Measurements from ENCODE around the gene MT3.

GRCh38 chr16:56593573-56594291, 4.4 kb downstream of the MT3 start:
- no peak for TF ChIP-seq EZH2phosphoT487 (IDR thresholded peaks at IDR 0.05; ENCODE audit: borderline replicate concordance, low read length)
- TF ChIP-seq, protein P1, sequence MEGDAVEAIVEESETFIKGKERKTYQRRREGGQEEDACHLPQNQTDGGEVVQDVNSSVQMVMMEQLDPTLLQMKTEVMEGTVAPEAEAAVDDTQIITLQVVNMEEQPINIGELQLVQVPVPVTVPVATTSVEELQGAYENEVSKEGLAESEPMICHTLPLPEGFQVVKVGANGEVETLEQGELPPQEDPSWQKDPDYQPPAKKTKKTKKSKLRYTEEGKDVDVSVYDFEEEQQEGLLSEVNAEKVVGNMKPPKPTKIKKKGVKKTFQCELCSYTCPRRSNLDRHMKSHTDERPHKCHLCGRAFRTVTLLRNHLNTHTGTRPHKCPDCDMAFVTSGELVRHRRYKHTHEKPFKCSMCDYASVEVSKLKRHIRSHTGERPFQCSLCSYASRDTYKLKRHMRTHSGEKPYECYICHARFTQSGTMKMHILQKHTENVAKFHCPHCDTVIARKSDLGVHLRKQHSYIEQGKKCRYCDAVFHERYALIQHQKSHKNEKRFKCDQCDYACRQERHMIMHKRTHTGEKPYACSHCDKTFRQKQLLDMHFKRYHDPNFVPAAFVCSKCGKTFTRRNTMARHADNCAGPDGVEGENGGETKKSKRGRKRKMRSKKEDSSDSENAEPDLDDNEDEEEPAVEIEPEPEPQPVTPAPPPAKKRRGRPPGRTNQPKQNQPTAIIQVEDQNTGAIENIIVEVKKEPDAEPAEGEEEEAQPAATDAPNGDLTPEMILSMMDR (IDR thresholded peaks at IDR 0.05; ENCODE audit: low read depth, low read length, poor library complexity, severe bottlenecking) = no peak

All from DOHH2 (cell line).